HG03457 (cell line): Measurements from ENCODE around the gene FAM83G.

Experiments used
- ATAC-seq: cut with Tn5 transposase; IDR thresholded peaks from one replicate; pipeline ENCODE4 v1.9.1; 2021; ENCODE audit warnings: moderate number of reproducible peaks; ENCODE audit not compliant: unreplicated experiment

FAM83G gene

DNA sequence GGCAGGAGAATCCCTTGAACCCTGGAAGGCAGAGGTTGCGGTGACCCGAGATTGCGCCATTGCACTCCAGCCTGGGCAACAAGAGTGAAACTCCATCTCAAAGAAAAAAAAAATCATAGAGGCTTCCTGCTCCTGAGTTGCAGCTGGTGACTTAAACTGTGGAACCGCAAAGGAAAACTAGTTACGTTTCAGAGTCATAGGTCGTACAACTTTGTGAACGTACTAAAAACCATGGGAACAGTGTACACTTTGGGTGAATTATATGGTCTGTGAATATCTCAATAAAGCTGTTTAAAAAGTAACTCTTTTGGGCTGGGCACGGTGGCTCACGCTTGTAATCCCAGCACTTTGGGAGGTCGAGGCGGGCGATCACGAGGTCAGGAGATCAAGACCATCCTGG lies 29.0 kb downstream of the FAM83G start:
- ATAC-seq = no peak

DNA sequence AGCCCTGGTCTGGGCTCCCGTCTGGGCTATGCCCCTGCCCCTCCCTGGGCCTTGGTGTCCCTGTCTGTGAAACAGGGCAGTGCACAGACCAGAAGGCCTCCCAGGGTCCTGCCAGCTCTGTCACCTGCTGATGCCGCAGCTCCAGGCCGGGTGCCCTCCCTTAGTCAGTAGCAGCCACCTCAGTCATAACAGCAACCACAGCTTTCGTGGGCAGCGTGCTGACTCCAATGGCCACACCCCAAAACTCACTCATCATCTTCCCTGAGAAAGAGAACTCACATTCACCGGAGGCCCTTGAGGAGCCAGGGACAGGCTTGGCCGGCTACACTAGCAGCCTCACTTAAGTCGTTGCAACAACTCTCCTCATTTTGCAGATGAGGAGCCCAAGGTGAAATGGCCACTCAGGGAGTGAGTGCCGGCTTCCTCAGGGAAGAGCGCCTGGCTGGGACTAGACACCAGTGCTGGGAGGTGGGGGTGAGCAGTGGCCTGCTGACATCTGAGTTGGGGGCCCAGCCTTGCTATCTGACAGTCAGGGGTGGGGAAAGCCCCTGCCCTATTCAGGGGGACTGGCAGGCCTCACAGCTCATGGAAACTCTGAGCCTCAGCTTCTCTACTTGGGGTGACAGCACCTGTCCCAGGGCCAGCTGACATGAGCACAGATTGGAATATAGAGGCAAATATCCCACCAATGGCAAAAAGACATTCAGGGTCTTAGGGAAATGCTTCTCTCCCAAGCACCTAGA lies 30.0 kb downstream of the FAM83G start:
- no peak for ATAC-seq

DNA sequence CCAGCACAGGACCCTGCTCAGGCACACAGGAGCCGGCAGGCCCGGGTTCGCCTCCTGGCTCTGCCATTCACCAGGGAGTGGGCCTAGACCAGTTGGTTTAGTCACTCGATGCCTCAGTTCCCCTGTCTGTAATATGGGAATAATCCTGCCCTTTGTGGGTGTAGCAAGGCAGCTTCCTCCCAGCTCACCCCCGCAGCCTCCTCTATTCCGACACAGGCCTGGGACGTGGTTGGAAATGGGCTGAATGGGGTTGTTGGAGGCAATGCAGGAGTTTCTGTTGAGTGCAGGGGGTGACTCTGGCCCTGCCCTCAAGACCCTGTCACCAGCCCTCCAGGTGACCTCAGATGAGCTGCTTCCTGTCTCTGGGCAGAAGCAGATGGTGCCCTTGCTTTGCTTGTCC lies 32.8 kb downstream of the FAM83G start:
- no peak for ATAC-seq

DNA sequence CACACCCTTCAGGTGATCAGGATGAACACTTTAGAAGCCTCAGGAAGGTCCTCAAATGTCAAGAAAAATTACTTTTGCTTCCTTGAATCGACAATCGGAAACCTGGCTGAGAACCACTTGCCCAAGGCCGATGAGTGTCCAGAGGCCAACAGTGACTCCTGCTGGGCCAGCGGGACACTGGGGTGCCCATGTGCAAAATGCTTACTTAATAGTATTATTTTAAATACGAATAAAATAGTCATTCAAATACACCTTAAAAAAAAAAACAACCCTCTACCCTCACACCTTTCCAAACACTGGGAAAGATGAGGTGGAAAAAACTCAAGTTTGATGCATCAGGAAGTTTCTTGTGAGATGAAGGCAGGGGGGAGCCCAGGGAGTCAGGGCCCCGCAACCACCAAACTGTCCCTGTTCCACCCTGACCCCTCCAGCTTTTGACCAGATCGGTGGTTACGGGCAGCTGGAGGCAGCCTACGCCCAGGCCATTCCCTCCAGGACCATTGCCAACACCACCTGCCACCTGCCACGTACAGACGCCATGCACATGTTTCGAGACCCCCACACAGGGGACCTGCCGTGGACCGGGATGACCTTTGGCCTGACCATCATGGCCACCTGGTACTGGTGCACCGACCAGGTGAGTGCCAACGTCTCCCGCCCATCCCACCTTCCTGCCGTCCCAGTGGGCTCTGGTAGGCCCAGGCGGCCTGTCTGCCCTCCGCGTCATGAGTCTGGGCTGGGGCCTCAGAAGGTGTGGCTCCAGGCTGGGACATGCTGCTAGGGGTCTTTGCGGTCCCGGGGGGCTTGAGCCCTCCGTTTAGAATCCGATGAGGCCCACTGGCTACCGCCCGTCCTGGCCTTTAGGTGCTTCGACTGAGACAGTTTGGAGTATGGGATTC lies 33.7 kb downstream of the FAM83G start:
- ATAC-seq = no peak

DNA sequence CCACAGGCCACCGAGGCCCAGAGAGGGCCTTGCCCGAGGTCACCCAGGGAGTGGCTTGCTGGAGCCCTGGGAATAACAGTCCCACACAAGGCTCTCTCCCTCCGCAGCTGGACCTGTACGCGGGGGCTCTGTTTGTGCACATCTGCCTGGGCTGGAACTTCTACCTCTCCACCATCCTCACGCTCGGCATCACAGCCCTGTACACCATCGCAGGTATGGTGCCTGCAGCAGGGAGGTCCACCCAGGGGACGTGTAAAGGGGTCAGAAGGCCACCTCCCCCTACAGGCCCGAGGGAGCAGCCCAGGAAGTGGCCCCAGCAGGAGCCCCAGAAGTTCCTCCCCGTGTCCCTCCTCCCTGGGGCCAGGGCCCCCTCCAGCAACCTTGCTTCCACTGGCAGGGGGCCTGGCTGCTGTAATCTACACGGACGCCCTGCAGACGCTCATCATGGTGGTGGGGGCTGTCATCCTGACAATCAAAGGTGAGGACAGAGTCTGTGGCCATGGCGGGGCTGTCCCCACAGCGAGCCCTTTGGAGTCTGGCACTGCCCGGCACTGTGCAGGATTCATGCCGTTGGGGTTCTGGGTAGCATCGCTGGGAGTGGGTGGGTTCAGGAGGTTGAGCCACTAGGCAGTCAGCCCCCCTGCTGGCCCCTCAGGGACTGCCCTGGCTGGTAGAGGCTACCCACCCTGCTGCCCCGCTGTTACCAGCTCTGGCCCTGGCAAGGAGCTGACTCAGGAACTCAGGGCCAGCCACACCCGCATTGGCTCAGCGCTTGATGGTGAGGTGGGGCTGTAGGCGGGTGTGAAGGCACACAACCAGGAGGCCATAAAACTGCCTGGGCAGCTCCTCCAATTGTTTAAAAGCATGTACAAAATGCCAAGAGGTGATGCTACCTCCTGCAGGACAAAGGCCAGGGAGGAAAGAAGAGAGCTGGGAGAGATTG lies 35.3 kb downstream of the FAM83G start:
- ATAC-seq = no peak

DNA sequence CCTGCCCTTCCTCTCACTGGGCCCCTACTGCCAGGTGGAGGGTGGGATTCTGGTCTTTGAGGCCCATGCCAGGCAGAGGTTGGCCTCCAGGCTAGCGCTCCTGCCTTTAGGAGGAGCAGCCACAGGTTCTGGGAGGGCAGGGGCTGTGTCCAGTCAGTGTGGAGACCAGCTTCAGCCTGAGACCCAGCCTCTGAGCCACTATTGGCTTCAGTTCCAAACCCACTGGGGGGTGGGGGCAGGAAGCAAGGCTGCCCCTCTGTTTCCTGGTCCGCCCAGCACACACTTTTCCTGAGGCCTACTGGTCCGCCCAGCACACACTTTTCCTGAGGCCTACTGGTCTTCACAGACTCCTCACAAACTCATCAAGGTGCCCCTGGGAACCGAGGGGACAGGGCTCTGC lies 36.2 kb downstream of the FAM83G start:
- ATAC-seq = no peak

DNA sequence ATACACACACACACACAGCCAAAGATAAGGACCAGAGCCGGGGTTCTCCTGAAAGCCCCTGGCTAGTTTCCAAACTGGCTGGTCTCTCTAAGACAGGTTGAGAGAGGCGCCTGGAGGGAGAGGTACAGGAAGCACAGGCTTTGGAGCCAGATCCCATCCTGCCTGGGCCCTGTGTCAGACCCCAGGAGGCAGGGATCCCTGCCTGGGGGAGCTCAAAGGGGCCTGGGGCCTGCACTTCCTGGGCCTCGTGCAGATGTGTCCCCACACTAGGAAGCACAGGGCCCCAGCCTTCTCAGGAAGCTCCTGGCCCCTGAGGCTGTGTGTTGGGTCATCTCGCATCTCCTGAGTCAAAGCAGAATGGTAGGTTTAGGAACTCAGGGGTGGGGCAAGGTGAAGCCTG lies 36.6 kb downstream of the FAM83G start:
- no peak for ATAC-seq

DNA sequence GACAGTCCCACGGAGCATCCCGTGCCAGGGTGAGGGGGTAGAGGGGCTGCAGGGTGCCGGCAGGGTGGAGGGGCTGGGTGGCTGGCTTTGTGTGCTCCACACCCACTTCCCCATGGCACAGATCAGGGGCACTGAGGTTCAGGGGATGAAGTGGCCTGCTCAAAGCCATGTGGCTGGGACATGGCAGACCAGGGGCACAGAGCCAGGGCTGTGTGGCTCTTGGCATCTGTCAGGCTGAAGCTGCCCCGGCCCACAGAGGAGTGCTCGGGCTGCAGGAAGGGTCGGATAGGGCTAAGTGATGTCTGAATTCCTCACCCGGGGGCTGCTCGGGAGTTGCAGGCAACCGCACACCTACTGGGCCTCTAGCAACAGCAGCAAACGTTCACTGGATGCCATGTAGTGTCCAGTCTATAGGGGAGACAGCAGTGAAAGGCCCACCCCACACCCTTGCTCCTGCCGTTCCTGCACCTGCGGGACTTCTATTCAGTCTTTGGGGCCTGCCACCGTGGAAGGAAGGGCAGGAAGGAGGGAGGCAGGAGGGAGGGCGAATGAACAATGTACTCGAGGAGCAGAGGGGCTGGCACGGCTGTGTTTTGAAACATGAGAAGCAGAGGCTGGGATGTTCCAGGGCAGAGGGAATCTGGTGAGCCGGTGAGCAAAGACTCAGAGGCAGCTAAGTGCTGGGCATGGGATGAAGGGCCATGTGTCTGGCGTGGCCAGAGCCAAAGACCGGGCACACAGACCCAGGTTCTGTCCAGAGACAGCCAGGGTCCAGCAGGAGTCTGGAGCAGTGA lies 37.5 kb downstream of the FAM83G start:
- ATAC-seq = no peak

DNA sequence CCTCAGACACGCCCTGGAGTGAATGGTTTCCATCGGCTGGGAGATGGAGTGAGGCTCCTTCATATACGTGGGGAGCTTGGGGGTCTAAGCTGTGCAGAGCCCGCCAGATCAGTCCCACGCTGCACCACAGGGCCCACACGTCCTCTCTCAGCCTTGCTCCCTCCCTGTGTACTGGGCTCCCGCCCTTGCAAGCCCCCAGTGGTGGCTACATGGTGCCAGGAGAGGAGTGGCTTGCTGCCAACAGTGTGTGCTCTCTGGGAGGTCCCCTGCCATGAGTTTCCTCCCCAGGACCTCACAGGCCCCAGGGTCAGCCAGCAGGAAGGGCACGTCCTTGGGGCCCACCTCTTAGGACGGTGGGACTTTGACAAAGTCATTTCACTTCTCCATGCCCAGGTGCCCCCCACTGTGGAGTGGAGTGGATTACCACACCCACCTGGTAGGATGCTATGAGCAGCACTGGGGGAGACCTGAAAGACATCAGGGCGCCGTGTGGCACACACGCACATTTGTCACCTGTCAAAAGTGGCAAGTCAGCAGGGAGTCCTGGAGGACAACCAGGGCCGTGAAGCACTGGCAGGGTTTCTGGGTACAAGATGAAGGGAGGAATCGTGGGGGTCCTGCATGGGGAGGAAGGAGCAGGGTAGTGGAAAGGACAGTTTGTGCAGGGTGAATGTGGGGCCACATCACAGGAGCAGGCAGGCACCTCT lies 38.9 kb downstream of the FAM83G start:
- ATAC-seq = no peak

DNA sequence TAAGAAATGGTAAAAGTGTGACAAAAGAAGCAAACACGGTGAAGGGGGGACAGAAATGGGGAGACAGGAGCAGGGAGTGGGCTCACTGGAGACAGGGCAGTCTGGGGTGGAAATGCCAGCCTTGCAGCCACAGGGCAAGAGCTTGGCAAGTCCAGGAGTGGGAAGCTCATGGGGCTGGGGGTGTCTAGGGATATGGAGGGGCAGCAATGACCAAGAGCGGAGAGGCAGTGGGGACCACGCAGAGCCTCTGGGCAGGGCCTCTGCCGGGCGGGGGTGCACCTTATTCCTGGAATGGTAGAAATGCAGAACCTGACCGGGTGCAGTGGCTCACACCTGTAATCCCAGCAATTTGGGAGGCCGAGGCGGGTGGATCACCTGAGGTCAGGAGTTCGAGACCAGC lies 40.0 kb downstream of the FAM83G start:
- ATAC-seq = no peak

DNA sequence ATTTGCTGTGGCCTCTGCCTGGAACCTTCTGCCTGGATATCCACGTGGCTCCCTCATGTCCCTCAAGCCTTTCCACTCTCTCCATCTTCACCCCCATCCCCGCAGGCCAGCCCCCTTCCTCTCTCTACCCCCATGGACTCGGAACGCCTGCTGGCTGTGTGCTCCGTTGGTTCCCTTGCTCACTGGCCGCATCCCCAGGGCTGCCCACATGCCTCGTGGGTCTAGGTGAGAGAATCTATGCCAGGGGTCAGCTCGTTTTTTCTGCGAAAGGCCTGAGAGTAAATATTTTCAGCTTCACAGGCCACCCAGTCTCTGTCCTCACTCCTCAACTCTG lies 40.6 kb downstream of the FAM83G start:
- no peak for ATAC-seq

DNA sequence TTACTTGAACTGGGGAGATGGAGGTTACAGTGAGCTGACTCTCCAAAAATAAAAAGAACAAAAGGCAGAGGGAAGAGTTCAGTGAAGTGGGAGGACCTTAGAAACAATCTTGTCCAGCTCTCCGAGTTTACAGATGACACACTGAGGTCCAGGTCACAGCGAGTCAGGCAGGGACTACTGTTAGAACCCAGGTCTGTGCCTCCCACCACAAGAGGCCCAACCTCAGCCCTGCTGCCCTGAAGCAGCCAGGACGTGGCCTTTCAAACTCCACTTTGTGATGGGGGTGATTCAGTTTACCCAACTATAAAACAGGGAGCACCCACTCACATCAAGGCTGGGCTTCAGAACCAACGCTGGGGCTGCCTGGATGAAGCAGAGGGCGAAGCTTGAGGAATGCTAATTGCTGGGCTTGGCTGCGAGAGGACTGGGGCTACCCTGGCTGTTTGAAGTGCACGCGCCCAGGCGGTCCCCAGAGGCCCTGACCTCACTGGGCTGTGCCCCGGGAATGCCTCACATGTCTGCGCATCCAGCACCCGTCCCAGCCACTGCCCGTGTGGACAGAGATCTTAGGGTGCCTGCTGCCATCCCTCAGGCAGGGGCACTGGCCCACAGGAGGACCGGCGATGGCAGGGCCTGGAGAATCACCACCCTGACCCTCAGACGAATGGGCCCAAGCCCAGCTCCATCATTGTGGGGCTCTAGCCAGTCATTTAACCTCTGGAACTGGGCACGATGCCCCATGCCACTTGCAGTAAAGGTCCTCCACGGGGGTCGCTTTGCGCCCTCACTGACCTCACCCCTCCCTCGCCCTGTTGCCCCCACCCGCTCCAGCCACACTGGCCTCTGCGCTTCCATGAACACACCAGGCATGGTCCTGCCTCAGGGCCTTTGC lies 41.2 kb downstream of the FAM83G start:
- no peak for ATAC-seq

DNA sequence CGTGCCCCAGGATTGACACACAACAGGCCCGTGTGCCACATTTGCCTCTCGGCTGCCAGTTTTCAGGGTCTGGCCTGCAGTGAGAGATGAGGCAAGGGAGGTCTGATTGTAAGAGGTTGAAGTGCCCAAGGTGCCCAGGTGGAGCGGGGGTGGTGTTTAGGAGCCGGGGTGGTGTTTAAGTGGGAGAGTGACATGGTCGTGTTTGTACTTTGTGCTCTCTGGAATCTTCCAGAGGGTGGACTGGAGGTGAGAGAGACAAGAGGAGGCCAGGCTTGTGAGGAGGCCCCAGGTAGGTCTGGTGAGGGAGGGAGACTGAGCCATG lies 42.1 kb downstream of the FAM83G start:
- ATAC-seq = no peak

DNA sequence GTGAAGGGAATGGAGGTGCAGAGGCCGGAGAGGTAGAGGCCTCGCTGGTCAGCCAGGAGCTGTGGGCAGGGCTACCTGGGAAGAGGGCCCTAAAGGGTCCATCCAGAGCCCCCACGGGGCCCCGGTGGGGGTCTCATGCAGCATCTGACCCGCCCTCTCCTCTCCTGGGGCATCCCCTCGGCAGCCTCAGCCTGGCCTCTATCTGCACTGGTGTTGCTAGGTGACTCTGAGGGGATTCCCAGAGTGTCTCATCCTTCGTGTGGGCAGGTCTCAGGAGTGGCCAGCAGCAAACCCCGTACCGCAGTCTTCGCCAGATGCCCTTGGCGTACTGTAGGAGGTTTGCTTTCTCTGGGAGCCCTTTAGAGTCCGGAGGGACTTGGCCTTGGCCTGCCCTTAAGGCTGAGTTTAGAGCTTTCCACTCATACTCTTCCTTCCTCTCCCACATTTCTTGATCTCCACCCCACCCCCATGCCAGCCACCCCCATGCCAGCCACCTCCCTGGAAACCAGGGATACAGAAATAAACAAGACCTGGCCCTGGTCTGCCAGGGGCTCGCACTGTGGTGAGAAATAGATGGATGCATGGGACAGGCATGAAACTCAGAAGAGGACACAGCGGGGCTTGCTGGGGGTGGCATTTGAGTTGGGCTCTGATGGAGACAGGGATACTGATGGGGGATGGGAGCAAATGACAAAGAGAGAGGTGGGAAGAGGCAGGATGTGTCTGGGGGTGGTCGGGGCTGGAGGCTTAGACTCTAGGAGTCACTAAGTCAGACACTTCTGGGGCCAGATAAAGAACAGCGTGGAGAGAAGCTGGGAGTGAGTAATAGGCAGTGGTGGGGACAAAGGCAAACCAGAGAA lies 42.7 kb downstream of the FAM83G start:
- ATAC-seq = no peak

DNA sequence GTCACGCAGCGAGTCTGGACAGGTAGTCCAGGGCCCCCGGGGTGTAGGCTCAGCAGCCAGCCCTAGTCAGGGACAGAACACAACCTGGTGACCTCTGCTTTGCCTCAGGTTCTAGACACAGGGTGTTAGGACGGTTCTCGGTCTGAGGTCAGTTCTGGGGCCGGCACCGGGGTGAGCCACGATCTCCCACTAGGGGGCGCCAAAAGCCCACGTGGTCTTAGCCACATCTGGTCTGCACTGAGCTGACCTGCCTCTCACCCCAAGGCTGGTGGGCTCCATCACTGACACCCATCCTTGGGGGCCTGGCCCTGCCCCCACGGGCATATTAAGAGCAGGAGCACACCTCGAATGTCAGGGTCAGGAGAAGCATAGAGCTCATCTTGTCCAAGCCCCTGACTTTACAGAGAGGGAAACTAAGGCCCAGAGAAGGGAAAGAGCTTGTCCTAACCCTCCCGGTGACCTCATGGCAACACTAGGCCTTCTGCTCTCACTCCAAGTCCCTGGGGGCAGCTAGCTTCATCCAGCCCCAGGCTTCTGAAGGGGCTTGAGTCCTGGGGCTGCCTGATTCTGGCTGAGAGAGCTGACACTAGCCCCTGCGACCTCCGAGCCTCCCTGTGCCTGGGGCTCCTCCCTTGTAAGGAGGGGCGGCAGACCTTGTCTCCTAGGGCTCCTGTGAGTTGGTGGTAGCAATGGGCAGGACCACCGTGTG lies 43.6 kb downstream of the FAM83G start:
- no peak for ATAC-seq

DNA sequence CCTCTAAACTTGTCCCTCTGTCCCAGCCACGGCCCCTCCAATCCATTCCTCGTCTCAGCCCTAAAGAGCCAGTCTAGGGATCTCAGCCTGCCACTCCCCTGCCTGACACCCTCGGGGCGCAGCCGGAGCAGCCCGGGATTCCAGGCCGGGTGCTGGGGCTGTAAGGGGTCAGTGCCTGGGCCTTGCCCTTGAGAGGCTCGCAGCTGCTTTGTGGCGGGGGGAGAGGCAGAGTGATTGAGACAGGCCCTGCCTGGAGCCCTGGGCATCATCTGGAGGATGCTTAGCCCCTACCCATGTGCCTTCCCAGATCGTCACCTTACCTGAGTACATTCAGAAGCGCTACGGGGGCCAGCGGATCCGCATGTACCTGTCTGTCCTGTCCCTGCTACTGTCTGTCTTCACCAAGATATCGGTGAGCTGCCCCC lies 44.3 kb downstream of the FAM83G start:
- ATAC-seq = no peak

DNA sequence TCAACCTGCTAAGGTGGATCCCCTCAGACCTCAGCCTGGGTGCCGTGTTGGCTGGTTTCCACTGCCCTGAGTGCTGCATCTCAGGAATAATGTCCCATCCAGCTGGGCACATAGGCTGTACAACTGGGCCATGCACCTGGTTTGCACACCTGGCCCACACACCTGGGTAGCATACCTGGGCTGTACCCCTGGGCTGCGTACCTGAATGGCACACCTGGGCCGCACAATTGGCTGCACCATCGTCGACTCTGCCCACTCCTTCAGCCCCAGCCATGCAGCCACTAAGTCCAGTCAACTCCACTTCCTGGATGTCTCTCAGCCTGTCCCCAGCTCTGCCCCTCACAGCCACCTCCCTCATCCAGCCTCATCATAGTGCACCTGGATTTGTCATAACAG lies 44.7 kb downstream of the FAM83G start:
- ATAC-seq = no peak
